ENCODE data around the gene ITPR2.

- TF ChIP-seq POLR2A (IDR thresholded peaks at IDR 0.05; ENCODE audit: low read depth, low read length): no peak
- TF ChIP-seq SPI1 (IDR thresholded peaks at IDR 0.05; ENCODE audit: low read depth, low read length): no peak
- TF ChIP-seq TAF1 (IDR thresholded peaks at IDR 0.05; ENCODE audit: low read depth, low read length): no peak
- TF ChIP-seq PAX5 (IDR thresholded peaks at IDR 0.05; ENCODE audit: insufficient read depth, low read length, severe bottlenecking): no peak
Measured at GRCh38 chr12:26461776-26462175, 371.2 kb downstream of the ITPR2 start.

Data from GM12891 (cell line).